ENCODE results near the gene NT5C1A.

The NT5C1A gene

GRCh38 chr1:39632682-39633417 lies 39.1 kb downstream of the NT5C1A start:
- Histone ChIP-seq H3K9ac (ENCODE audit: low read depth, low read length, poor library complexity, severe bottlenecking) (no peak overlapping the region), H3K4me2 (ENCODE audit: low read depth, low read length, poor library complexity, severe bottlenecking) (no peak overlapping the region), H3K9me3 (ENCODE audit: insufficient read depth, low read depth, low read length) (no peaks in the 10 kb centered on the region), H3K27me3 (ENCODE audit: insufficient read depth, low read length, poor library complexity, severe bottlenecking) (no peaks in the 10 kb centered on the region), H3K4me1 (ENCODE audit: insufficient read depth, low read length, poor library complexity, severe bottlenecking) (no peaks in the 10 kb centered on the region), H3F3A (ENCODE audit: low read depth) (no peaks in the 10 kb centered on the region), H4K20me1 (ENCODE audit: insufficient read depth, low read length, poor library complexity, severe bottlenecking) (no peaks in the 10 kb centered on the region), H3K9me2 (replicated peaks; ENCODE audit: low read depth, low read length) (no peaks in the 10 kb centered on the region), H3K79me2 (ENCODE audit: insufficient read depth, low read length) (no peaks in the 10 kb centered on the region), H3K36me3 (ENCODE audit: insufficient read depth, low read length) (no peaks in the 10 kb centered on the region), H3K4me3 (ENCODE audit: low read length, poor library complexity, severe bottlenecking) (no peak overlapping the region), H2AFZ (ENCODE audit: low read length) (no peak overlapping the region)
- TF ChIP-seq CTCF (conservative IDR thresholded peaks at IDR 0.05; ENCODE audit: low read length): no peak
- no peak for TF ChIP-seq EZH2phosphoT487 (IDR thresholded peaks at IDR 0.05; ENCODE audit: borderline replicate concordance)

DNA sequence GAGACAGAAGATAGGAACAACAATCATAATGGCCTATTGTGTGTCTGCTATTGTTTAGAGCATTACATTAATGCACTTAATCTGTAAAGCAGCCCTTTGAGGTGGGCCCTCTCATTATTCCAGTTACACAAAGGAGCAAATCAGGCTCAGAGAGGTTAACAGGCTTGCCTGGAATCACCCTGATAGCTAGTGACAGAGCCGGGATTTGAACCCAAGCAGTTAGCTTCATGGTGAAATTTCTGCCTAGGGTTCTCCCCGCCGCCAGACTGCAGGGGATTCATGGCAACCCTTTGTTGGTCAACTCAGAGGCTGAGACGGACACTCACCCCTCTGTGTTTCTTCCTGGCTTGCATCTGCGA lies 39.6 kb downstream of the NT5C1A start:
- no peak overlapping the region for H2AFZ ChIP-seq (ENCODE audit: low read length)
- H3K4me2 ChIP-seq (ENCODE audit: low read depth, low read length, poor library complexity, severe bottlenecking): no peak overlapping the region
- no peaks in the 10 kb centered on the region for H3F3A ChIP-seq (ENCODE audit: low read depth)
- H3K9ac ChIP-seq (ENCODE audit: low read depth, low read length, poor library complexity, severe bottlenecking): no peak overlapping the region
- no peak for TF ChIP-seq CTCF (conservative IDR thresholded peaks at IDR 0.05; ENCODE audit: low read length)
- no peak for TF ChIP-seq EZH2phosphoT487 (IDR thresholded peaks at IDR 0.05; ENCODE audit: borderline replicate concordance)
- H3K27me3 ChIP-seq (ENCODE audit: insufficient read depth, low read length, poor library complexity, severe bottlenecking): no peaks in the 10 kb centered on the region
- no peaks in the 10 kb centered on the region for H3K36me3 ChIP-seq (ENCODE audit: insufficient read depth, low read length)
- H3K4me1 ChIP-seq (ENCODE audit: insufficient read depth, low read length, poor library complexity, severe bottlenecking): no peaks in the 10 kb centered on the region
- no peaks in the 10 kb centered on the region for H3K9me3 ChIP-seq (ENCODE audit: insufficient read depth, low read depth, low read length)
- H3K79me2 ChIP-seq (ENCODE audit: insufficient read depth, low read length): no peaks in the 10 kb centered on the region
- no peak overlapping the region for H3K4me3 ChIP-seq (ENCODE audit: low read length, poor library complexity, severe bottlenecking)
- H4K20me1 ChIP-seq (ENCODE audit: insufficient read depth, low read length, poor library complexity, severe bottlenecking): no peaks in the 10 kb centered on the region
- no peaks in the 10 kb centered on the region for H3K9me2 ChIP-seq (replicated peaks; ENCODE audit: low read depth, low read length)

DNA sequence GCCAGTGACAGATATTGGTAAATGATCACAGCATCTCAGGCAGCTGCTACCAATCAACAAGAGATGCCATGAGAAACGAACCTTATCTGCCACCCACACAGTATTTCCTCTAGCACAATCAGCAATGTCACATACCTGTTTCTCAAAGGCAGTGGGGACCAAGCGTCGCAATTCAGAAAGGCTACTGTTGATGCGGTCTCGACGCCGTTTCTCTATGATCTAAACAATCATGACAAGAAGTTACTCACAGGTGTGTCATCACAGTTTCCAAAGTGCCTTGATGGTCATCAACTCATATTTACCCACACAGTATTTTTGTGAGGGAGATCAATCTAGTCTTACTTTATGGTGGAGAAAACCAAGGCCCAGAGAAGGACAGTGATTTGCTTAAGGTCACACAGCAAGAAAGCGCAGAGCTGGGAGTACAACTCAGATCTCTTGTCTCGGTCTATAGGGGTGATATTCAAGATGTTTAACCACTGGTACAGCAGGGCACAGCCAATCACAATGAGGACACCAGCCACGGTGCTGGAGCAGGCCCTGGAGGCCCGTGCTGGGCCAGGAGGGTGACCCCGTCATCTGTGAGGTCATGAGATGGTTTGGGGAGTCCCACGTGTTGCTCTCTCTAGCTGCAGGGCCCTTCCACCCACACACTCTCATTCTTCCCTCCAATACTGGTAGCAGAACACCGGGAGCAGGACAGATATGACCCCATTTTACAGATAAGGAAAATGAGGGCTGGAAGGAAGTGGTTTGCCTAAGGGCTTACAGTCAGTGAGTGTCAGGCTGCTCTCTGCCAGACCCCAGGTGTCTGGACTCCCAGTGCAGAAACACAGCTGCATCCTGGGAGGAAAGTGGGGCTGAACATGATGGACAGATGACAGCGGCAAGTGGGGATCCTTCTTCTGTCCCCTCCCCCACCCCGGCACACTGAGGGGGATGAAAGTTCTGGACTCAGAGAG lies 40.3 kb downstream of the NT5C1A start:
- H3K9ac ChIP-seq (ENCODE audit: low read depth, low read length, poor library complexity, severe bottlenecking): no peak overlapping the region
- TF ChIP-seq EZH2phosphoT487 (IDR thresholded peaks at IDR 0.05; ENCODE audit: borderline replicate concordance): no peak
- no peak for TF ChIP-seq CTCF (conservative IDR thresholded peaks at IDR 0.05; ENCODE audit: low read length)
- H3K4me3 ChIP-seq (ENCODE audit: low read length, poor library complexity, severe bottlenecking): no peak overlapping the region
- no peaks in the 10 kb centered on the region for H3K79me2 ChIP-seq (ENCODE audit: insufficient read depth, low read length)
- no peaks in the 10 kb centered on the region for H3K27me3 ChIP-seq (ENCODE audit: insufficient read depth, low read length, poor library complexity, severe bottlenecking)
- no peaks in the 10 kb centered on the region for H3K4me1 ChIP-seq (ENCODE audit: insufficient read depth, low read length, poor library complexity, severe bottlenecking)
- H3K9me3 ChIP-seq (ENCODE audit: insufficient read depth, low read depth, low read length): no peaks in the 10 kb centered on the region
- H4K20me1 ChIP-seq (ENCODE audit: insufficient read depth, low read length, poor library complexity, severe bottlenecking): no peaks in the 10 kb centered on the region
- H3K36me3 ChIP-seq (ENCODE audit: insufficient read depth, low read length): no peaks in the 10 kb centered on the region
- H3F3A ChIP-seq (ENCODE audit: low read depth): no peaks in the 10 kb centered on the region
- H3K4me2 ChIP-seq (ENCODE audit: low read depth, low read length, poor library complexity, severe bottlenecking): no peak overlapping the region
- H3K9me2 ChIP-seq (replicated peaks; ENCODE audit: low read depth, low read length): no peaks in the 10 kb centered on the region
- no peak overlapping the region for H2AFZ ChIP-seq (ENCODE audit: low read length)
